DOHH2 (cell line): ENCODE measurements around the gene LYRM2.

ENCODE experiments used
- EZH2phosphoT487 ChIP-seq: fragments of 200-600 bp; sonication (generic); IDR thresholded peaks from 2 replicates; pipeline ENCODE4 v1.6.1; 2017; ENCODE audit warnings: borderline replicate concordance, mild to moderate bottlenecking, antibody characterized with exemption, low read length, moderate library complexity, mixed read lengths
- TF ChIP-seq, protein P1 (sequence below): fragments of 200-600 bp; sonication (generic); IDR thresholded peaks from one replicate; pipeline ENCODE4 v1.5.1; 2014; ENCODE audit warnings: antibody characterized with exemption, mild to moderate bottlenecking, low read depth, low read length; ENCODE audit not compliant: poor library complexity, severe bottlenecking

DNA sequence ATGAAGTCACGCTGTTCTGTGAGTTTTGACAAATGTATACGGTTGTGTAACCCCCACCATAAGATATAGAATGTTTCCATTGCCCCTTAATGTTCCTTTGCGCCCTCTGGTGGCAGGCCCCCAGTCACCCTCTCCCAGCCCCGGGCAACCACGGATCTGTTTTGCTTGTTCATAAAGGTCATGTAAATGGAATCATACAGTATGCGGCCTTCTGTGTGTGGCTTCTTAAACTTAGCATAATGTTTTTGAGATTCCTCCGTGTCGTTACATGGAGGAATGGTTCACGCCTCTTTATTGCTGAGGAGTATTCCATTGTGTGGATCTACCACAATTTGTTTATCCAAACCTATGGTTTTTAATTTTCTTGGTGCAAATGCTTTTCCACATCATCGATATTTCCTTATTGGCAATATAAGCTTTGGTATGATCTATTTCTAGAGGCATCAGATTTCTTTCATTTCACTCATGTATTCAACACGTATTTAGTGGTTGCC lies 28.4 kb downstream of the LYRM2 start:
- TF ChIP-seq, protein P1, sequence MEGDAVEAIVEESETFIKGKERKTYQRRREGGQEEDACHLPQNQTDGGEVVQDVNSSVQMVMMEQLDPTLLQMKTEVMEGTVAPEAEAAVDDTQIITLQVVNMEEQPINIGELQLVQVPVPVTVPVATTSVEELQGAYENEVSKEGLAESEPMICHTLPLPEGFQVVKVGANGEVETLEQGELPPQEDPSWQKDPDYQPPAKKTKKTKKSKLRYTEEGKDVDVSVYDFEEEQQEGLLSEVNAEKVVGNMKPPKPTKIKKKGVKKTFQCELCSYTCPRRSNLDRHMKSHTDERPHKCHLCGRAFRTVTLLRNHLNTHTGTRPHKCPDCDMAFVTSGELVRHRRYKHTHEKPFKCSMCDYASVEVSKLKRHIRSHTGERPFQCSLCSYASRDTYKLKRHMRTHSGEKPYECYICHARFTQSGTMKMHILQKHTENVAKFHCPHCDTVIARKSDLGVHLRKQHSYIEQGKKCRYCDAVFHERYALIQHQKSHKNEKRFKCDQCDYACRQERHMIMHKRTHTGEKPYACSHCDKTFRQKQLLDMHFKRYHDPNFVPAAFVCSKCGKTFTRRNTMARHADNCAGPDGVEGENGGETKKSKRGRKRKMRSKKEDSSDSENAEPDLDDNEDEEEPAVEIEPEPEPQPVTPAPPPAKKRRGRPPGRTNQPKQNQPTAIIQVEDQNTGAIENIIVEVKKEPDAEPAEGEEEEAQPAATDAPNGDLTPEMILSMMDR: peak; percentile 98
- TF ChIP-seq EZH2phosphoT487: no peak
